CD4-positive, alpha-beta T cell treated with Interferon alpha-2 for 1 hour (primary cell): ENCODE results near the gene PPP4R2.
A peak's percentile ranks its signal among the peaks of the same experiment; 100 is the strongest.

Experiments
- DNase-seq, 2 donors: peaks; one replicate each; pipeline ENCODE4 v3.0.0-alpha.2; 2020 to 2022

PPP4R2 gene

GRCh38 chr3:73070675-73071575, 74.3 kb downstream of the PPP4R2 start:
- DNase-seq, result no peak

GRCh38 chr3:73071952-73072351, 75.3 kb downstream of the PPP4R2 start:
- no peak for DNase-seq

GRCh38 chr3:73072634-73073033, 76.0 kb downstream of the PPP4R2 start:
- no peak for DNase-seq

GRCh38 chr3:73073091-73073707, 76.6 kb downstream of the PPP4R2 start:
- DNase-seq, result no peak

- no peak for DNase-seq
Measured at GRCh38 chr3:73074781-73075180, 78.2 kb downstream of the PPP4R2 start.

- no peak for DNase-seq
Measured at GRCh38 chr3:73080216-73080966, 83.8 kb downstream of the PPP4R2 start.

GRCh38 chr3:73081140-73081539, 84.5 kb downstream of the PPP4R2 start:
- DNase-seq, result no peak

GRCh38 chr3:73084170-73084569, 87.6 kb downstream of the PPP4R2 start:
- DNase-seq, result no peak

GRCh38 chr3:73086071-73086494, 89.5 kb downstream of the PPP4R2 start:
- DNase-seq, result peak; percentile 20 to 47

- no peak for DNase-seq
Measured at GRCh38 chr3:73094129-73094528, 97.5 kb downstream of the PPP4R2 start.

- DNase-seq, result no peak
Measured at GRCh38 chr3:73094951-73095350, 98.3 kb downstream of the PPP4R2 start.

GRCh38 chr3:73096169-73096568, 99.6 kb downstream of the PPP4R2 start:
- no peak for DNase-seq

- no peak for DNase-seq
Measured at GRCh38 chr3:73098026-73098425, 101.4 kb downstream of the PPP4R2 start.

- DNase-seq, result no peak
Measured at GRCh38 chr3:73098873-73099272, 102.3 kb downstream of the PPP4R2 start.

- peak; percentile 64 to 73 for DNase-seq
Measured at GRCh38 chr3:73100741-73101559, 104.3 kb downstream of the PPP4R2 start.

GRCh38 chr3:73101881-73102280, 105.3 kb downstream of the PPP4R2 start:
- no peak for DNase-seq

- no peak for DNase-seq
Measured at GRCh38 chr3:73107215-73107614, 110.6 kb downstream of the PPP4R2 start.

- no peak for DNase-seq
Measured at GRCh38 chr3:73107676-73108187, 111.1 kb downstream of the PPP4R2 start.

GRCh38 chr3:73108750-73109149, 112.1 kb downstream of the PPP4R2 start:
- no peak for DNase-seq

- DNase-seq, result no peak
Measured at GRCh38 chr3:73110530-73110929, 113.9 kb downstream of the PPP4R2 start.

- no peak for DNase-seq
Measured at GRCh38 chr3:73114711-73115110, 118.1 kb downstream of the PPP4R2 start.

- DNase-seq, result no peak
Measured at GRCh38 chr3:73115806-73116205, 119.2 kb downstream of the PPP4R2 start.
